ENCODE data around the gene IFFO2. TPM values are rescaled to one million over a fixed set of nuclear protein-coding genes. Genes with fewer than 3 reads are reported as not detected.

The IFFO2 gene
- total RNA-seq, 1 experiment from 2014 or later: 15.6 TPM

DNA sequence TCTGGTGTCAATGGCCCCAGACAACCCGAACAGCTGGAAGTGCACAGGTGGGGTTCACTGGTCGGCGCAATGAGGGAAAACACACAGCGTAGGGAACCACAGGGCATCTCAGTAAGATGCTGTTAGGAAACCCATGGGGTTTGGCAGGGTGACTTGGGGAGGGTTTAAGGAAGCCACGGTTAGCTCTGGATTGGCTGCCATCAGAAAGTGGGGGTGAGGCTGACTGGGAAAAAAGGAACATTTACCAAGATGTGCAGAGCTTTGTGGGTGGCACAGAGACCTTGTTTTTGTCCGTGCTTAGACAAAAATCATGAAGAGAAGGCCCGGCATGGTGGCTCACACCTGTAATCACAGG, 65.1 kb downstream of the IFFO2 start:
- Histone ChIP-seq H3K79me2 (ENCODE audit: insufficient read depth, low read length) (no peaks in the 10 kb centered on the region), H3K4me1 (ENCODE audit: control insufficient read depth in 1 of 2, insufficient read depth in 2 of 2, low read length in 2 of 2) (0 out of 4 replicates have a peak, but pooled peaks cover 0 to under 1% of the 10 kb centered on the region in 2 experiments), H3K9me3 (ENCODE audit: control insufficient read depth in 1 of 2, insufficient read depth in 1 of 2, low read depth in 1 of 2, low read length in 2 of 2) (no peaks in the 10 kb centered on the region), H3K36me3 (ENCODE audit: control insufficient read depth in 1 of 2, insufficient read depth in 2 of 2, low read length in 2 of 2) (no peaks in the 10 kb centered on the region), H3K4me2 (ENCODE audit: low read length) (no peak overlapping the region), H3K27ac (ENCODE audit: low read depth, low read length) (no peak overlapping the region), H3K9me2 (ENCODE audit: insufficient read depth) (no peaks in the 10 kb centered on the region), H3K4me3 (replicated peaks in 1 of 2; ENCODE audit: low read depth in 1 of 2, low read length in 2 of 2) (no peak overlapping the region), H3K27me3 (ENCODE audit: insufficient read depth, low read length) (no peaks in the 10 kb centered on the region), H4K20me1 (ENCODE audit: insufficient read depth) (no peaks in the 10 kb centered on the region), H2AFZ (ENCODE audit: low read depth, low read length, poor library complexity, severe bottlenecking) (no peak overlapping the region), H3K9ac (ENCODE audit: low read length) (no peak overlapping the region)
- ChIA-PET CTCF (interaction anchor here (0.6 to 1.6 kb wide), 3 partner anchors 12 to 345 kb away, joined by 3 to 6 read pairs (median 5); partner anchors contain the start of gene ALDH4A1), RAD21 (ENCODE audit: low non-redundant PET in 1 of 2, low total read pairs in 2 of 2, uncharacterized antibody in 2 of 2, unreplicated experiment in 2 of 2) (no interaction called here), POLR2A (no interaction called here)
- DNase-seq (ENCODE audit: low read depth, low spot score) (no peak), ATAC-seq (no peak)
- TF ChIP-seq POLR2AphosphoS5 (IDR thresholded peaks at IDR 0.05; ENCODE audit: low read depth, low read length) (no peak), JUND (IDR thresholded peaks at IDR 0.05) (no peak), FOSL1 (IDR thresholded peaks at IDR 0.05; ENCODE audit: low read depth) (no peak), CBX3 (IDR thresholded peaks at IDR 0.05; ENCODE audit: low read depth) (no peak), EZH2 (IDR thresholded peaks at IDR 0.05) (no peak), SIN3A (IDR thresholded peaks at IDR 0.05; ENCODE audit: low read depth) (no peak), EGR1 (IDR thresholded peaks at IDR 0.05; ENCODE audit: low read depth) (no peak), RAD21 (IDR thresholded peaks at IDR 0.05; ENCODE audit: low read depth) (no peak), YY1 (IDR thresholded peaks at IDR 0.05; ENCODE audit: extremely low read depth, insufficient replicate concordance, low read depth, low read length) (no peak)
- TF ChIP-seq, protein P1, sequence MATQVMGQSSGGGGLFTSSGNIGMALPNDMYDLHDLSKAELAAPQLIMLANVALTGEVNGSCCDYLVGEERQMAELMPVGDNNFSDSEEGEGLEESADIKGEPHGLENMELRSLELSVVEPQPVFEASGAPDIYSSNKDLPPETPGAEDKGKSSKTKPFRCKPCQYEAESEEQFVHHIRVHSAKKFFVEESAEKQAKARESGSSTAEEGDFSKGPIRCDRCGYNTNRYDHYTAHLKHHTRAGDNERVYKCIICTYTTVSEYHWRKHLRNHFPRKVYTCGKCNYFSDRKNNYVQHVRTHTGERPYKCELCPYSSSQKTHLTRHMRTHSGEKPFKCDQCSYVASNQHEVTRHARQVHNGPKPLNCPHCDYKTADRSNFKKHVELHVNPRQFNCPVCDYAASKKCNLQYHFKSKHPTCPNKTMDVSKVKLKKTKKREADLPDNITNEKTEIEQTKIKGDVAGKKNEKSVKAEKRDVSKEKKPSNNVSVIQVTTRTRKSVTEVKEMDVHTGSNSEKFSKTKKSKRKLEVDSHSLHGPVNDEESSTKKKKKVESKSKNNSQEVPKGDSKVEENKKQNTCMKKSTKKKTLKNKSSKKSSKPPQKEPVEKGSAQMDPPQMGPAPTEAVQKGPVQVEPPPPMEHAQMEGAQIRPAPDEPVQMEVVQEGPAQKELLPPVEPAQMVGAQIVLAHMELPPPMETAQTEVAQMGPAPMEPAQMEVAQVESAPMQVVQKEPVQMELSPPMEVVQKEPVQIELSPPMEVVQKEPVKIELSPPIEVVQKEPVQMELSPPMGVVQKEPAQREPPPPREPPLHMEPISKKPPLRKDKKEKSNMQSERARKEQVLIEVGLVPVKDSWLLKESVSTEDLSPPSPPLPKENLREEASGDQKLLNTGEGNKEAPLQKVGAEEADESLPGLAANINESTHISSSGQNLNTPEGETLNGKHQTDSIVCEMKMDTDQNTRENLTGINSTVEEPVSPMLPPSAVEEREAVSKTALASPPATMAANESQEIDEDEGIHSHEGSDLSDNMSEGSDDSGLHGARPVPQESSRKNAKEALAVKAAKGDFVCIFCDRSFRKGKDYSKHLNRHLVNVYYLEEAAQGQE (IDR thresholded peaks at IDR 0.05; ENCODE audit: low read depth): no peak
- TF ChIP-seq, protein P2, sequence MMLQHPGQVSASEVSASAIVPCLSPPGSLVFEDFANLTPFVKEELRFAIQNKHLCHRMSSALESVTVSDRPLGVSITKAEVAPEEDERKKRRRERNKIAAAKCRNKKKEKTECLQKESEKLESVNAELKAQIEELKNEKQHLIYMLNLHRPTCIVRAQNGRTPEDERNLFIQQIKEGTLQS (IDR thresholded peaks at IDR 0.05): no peak
- TF ChIP-seq, protein P3, sequence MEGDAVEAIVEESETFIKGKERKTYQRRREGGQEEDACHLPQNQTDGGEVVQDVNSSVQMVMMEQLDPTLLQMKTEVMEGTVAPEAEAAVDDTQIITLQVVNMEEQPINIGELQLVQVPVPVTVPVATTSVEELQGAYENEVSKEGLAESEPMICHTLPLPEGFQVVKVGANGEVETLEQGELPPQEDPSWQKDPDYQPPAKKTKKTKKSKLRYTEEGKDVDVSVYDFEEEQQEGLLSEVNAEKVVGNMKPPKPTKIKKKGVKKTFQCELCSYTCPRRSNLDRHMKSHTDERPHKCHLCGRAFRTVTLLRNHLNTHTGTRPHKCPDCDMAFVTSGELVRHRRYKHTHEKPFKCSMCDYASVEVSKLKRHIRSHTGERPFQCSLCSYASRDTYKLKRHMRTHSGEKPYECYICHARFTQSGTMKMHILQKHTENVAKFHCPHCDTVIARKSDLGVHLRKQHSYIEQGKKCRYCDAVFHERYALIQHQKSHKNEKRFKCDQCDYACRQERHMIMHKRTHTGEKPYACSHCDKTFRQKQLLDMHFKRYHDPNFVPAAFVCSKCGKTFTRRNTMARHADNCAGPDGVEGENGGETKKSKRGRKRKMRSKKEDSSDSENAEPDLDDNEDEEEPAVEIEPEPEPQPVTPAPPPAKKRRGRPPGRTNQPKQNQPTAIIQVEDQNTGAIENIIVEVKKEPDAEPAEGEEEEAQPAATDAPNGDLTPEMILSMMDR (IDR thresholded peaks at IDR 0.05 in 2 of 3, conservative IDR thresholded peaks at IDR 0.05 in 1 of 3; ENCODE audit: borderline replicate concordance in 1 of 3, insufficient read depth in 1 of 3, low read depth in 2 of 3, low read length in 2 of 3): no peak
- BruUV-seq (replicated peaks): no TSS peak
- intact Hi-C loops (cut with micrococcal nuclease): no loop called here
